Measurements from ENCODE around the gene ATP6V0B.

The ATP6V0B gene

DNA sequence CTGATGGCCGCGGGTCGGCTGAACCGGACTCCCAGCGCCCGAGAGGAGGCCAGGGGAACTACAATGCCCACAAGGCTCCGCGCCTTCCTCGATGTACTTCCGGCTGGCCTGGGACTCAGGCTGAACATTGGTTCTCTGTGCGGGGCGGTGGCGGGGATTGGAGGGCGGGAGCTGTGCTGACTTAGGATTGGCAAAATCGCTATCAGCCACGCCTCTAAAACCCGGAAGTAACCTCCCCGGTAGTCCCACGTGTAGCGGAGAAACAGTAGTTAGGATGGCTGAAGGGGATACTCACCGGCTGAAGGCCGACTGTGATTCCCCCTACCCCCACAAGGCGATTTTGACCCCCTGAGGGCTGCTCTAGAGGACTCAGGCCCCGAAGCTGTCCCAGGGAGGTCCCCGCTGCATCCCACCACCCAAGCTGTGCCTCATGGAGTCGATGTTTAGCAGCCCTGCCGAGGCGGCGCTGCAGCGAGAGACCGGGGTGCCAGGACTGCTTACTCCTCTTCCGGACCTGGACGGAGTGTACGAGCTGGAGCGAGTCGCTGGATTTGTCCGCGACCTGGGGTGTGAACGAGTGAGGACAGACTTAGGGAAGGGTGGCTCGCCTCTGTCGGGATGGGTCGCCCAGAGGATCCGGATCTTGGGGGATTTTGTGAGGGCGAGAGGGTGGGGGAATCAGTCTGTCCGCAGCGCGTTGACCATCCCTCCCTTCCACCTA lies 4.9 kb upstream of the ATP6V0B start, which contains the start of gene DPH2:
Gene DPH2 (plus strand): TSS at position 265 of the 721 bp plus-strand sequence. CDS start 166 bp downstream, at position 431.
- DNase-seq: peak; percentile 98

DNA sequence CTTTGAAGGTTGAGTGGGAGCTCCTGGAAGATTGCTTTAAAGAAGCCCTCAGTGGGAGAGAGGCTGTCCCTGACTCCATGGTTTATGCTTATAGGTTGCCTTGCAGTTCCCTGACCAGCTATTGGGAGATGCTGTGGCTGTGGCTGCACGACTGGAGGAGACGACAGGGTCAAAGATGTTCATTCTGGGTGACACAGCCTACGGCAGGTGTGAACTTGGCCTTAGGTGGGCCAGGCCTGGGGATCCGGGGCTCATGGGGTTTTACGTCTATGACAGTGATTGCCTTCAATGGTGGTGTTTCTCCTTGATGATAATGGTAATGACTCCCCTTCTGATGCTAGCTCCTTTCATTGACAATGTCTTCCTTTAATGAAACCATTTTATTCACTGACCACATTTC lies 4.3 kb upstream of the ATP6V0B start:
- DNase-seq: no peak

- no peak for DNase-seq
Observed at GRCh38 chr1:43970911-43971310, 3.8 kb upstream of the ATP6V0B start.

DNA sequence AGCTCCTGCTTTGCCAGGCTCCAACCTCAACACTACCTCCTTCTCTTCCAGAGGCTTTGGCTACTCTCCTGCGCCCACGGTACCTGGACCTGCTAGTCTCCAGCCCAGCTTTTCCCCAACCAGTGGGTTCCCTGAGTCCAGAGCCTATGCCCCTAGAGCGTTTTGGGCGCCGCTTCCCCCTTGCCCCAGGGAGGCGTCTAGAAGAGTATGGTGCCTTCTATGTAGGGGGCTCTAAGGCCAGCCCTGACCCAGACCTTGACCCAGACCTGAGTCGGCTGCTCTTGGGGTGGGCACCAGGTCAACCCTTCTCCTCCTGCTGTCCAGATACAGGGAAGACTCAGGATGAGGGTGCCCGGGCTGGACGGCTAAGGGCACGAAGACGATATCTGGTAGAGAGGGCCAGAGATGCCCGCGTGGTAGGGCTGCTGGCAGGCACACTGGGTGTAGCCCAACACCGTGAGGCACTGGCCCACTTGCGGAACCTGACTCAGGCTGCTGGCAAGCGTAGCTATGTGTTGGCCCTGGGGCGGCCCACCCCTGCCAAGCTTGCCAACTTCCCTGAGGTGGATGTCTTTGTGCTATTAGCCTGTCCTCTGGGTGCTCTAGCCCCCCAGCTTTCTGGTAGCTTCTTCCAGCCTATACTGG lies 3.3 kb upstream of the ATP6V0B start:
- no peak for DNase-seq

DNA sequence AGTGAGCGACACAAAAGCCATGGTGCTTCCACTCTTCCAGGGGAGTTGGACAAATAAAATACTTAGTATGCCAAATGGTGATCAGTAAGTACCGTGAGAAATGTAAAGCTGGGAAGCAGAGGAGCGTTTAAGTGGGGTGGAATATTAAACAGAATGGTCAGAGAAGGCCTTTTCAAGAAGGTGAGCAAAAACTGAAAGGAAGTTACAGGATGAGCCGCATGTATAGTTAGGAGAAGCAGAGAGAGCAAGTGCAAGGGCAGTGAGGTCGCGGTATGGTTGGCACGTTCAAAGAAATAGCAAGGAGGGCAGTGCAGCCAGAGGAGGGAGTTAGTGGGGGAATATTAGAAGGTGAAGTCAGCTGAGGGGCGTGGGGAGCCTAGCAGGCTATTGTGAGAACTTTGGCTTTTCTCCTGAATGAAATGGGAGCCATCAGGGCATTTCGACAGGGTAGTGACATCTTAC lies 748 bp upstream of the ATP6V0B start:
- DNase-seq: no peak

- no peak for DNase-seq
Observed at GRCh38 chr1:43975249-43975961, 645 bp downstream of the ATP6V0B start.

GRCh38 chr1:43976045-43976444 lies 1.3 kb downstream of the ATP6V0B start:
- no peak for DNase-seq

GRCh38 chr1:43976890-43977289 lies 2.1 kb downstream of the ATP6V0B start:
- no peak for DNase-seq

- DNase-seq: no peak
Observed at GRCh38 chr1:43977376-43978263, 2.9 kb downstream of the ATP6V0B start.

GRCh38 chr1:43978264-43978550 lies 3.4 kb downstream of the ATP6V0B start:
- DNase-seq: no peak

GRCh38 chr1:43978551-43979260 lies 3.9 kb downstream of the ATP6V0B start, which contains the start of gene B4GALT2:
TSS of gene B4GALT2 (plus strand) at chr1:43979210. CDS start at chr1:43981161, 1,951 bp downstream.
- no peak for DNase-seq

- DNase-seq: no peak
Observed at GRCh38 chr1:43979261-43979527, 4.4 kb downstream of the ATP6V0B start.

DNA sequence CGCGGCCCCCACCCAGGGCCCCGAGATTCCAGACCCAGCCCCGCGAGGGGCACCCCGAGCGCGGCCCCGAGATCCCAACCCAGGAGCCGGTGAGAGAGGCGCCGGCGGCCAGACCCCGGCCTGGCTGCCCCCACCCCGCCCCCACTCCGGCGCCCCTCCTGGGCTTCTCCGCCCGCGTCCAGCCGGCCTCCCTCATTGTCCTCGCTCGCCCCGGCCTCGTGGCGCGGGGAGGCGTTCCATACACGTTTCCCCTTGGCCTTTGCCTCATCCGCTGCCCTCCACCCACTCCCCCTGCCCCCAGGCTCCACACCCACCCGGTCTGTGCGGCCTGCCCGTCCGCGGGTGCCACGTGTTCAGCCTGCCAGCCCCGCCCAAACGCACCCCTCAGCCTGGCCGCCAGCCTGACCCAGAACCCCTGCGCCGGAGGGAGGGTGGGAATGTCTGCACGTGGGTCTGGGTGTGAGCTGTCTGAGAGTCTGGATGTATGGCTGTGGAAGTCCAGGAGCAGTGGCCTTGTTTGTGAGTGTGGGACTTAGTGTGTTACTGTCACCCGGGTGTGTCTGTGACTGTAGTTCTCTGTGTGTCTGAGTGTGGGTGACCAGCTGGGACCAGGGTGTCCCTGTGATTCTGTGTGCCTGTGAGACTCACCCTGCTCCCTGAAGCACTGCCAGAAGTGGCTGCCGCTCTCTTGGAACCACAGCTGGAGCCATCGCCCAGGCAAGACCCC lies 4.9 kb downstream of the ATP6V0B start:
- peak; percentile 84 for DNase-seq

- DNase-seq: no peak
Observed at GRCh38 chr1:43980255-43981134, 5.7 kb downstream of the ATP6V0B start.

- DNase-seq: no peak
Observed at GRCh38 chr1:43981135-43981491, 6.4 kb downstream of the ATP6V0B start.

GRCh38 chr1:43981636-43982035 lies 6.9 kb downstream of the ATP6V0B start:
- DNase-seq: no peak

- no peak for DNase-seq
Observed at GRCh38 chr1:43982241-43982640, 7.5 kb downstream of the ATP6V0B start.

DNA sequence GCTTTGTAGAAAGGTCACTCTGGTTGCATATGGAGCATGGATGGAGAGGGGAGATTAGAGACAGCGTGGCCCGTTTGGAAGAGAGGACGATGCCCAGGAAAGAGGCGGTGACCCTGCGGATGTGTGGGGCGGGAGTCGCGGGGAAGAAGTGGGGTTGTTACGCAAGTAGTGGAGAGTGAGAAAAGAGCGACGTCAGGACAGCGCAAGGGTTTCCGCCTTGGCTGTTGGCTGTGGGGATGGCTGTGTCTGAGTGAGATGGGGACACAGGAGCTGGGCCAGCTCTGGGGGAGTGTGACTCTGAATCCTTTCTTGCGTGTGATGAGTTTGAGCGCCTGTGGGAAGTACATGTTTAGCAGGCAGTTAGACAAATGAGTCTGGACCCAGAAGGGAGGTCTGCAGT lies 8.0 kb downstream of the ATP6V0B start:
- DNase-seq: no peak

DNA sequence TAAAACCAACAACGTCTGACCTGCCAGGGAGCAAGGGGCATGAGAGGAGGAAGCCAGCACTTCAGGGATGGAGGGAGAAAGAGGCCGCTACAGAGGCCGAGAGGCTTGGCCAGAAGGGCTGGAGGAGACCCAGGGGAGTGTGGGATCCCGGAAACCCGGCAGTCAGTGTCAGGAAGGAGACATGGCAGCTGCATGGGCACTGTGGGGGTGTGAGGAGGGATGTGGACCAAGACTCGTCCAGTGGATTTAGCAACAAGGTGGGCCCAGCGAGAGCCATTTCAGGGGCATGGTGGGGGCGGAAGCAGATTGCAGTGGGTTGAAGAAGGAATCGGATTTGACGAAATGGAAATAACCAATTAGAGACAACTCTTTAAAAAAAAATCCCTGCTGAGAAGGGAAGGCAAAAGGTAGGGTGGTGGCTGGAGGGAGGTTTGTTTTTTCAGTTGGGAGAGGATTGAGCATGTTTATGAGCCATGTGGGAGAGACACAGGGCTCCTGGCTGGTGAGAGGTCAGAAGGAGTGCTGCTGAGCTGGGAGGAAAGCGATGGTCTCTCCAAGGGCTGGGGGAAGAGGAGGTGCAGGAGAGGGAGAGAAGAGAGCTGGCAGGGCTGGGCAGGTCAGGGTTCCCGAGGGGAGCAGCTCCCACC lies 8.6 kb downstream of the ATP6V0B start:
- DNase-seq: no peak

- DNase-seq: no peak
Observed at GRCh38 chr1:43984855-43985254, 10.1 kb downstream of the ATP6V0B start.
